Hepatocyte (in vitro differentiated cells): ENCODE data around the gene CECR2. TPM values are rescaled to one million over a fixed set of nuclear protein-coding genes. Genes with fewer than 3 reads are reported as not detected.

ENCODE experiments used
- DNase-seq: peaks from one replicate; pipeline ENCODE4 v3.0.0-alpha.2; 2016; ENCODE audit warnings: low spot score
- H2AFZ ChIP-seq: fragments of 200-600 bp; sonication (generic); 2 replicates; pipeline ENCODE4 v1.6.0; 2016; ENCODE audit warnings: antibody characterized with exemption, mild to moderate bottlenecking
- H3K27ac ChIP-seq: fragments of 200-600 bp; sonication (generic); 2 replicates; pipeline ENCODE4 v1.5.1; 2016; ENCODE audit warnings: mild to moderate bottlenecking
- H3K27me3 ChIP-seq: fragments of 200-600 bp; sonication (generic); 2 replicates; pipeline ENCODE4 v1.6.1; 2016
- H3K36me3 ChIP-seq: fragments of 200-600 bp; sonication (generic); replicated peaks from 2 replicates; pipeline ENCODE4 v1.5.1; 2016; ENCODE audit warnings: low read depth; ENCODE audit not compliant: insufficient read depth
- H3K4me1 ChIP-seq: fragments of 200-600 bp; sonication (generic); 2 replicates; pipeline ENCODE4 v1.5.1; 2016; ENCODE audit warnings: mild to moderate bottlenecking, moderate library complexity; ENCODE audit not compliant: insufficient read depth
- H3K4me2 ChIP-seq: fragments of 200-600 bp; sonication (generic); 2 replicates; pipeline ENCODE4 v1.6.0; 2016
- H3K4me3 ChIP-seq: fragments of 200-600 bp; sonication (generic); 2 replicates; pipeline ENCODE4 v1.5.1; 2016; ENCODE audit warnings: mild to moderate bottlenecking
- H3K79me2 ChIP-seq: fragments of 200-600 bp; sonication (generic); 2 replicates; pipeline ENCODE4 v1.6.0; 2017; ENCODE audit warnings: mild to moderate bottlenecking
- H3K9me2 ChIP-seq: fragments of 200-600 bp; sonication (generic); replicated peaks from 2 replicates; pipeline ENCODE4 v1.6.0; 2017; ENCODE audit warnings: mild to moderate bottlenecking; ENCODE audit not compliant: insufficient read depth
- H3K9me3 ChIP-seq: fragments of 200-600 bp; sonication (generic); 2 replicates; pipeline ENCODE4 v1.5.1; 2016; ENCODE audit warnings: low read depth, mild to moderate bottlenecking
- H4K20me1 ChIP-seq: fragments of 200-600 bp; sonication (generic); 2 replicates; pipeline ENCODE4 v1.6.0; 2016; ENCODE audit warnings: mild to moderate bottlenecking; ENCODE audit not compliant: insufficient read depth, poor library complexity, severe bottlenecking
- EZH2 ChIP-seq: fragments of 200-600 bp; sonication (generic); IDR thresholded peaks from 2 replicates; pipeline ENCODE4 v1.6.1; 2016; ENCODE audit warnings: antibody characterized with exemption, mild to moderate bottlenecking, borderline replicate concordance
- EZH2phosphoT487 ChIP-seq: fragments of 200-600 bp; sonication (generic); IDR thresholded peaks from one replicate; pipeline ENCODE4 v1.6.1; 2018; ENCODE audit warnings: antibody characterized with exemption, mild to moderate bottlenecking, low read depth, moderate library complexity; ENCODE audit not compliant: unreplicated experiment, severe bottlenecking
- WGBS: methylation state at CpG from one replicate; pipeline ENCODE4 v1.1.6; 2016; ENCODE audit warnings: low lambda C conversion rate; ENCODE audit errors: missing lambda C conversion rate; 5-methylcytosine and 5-hydroxymethylcytosine counted together
- polyA plus RNA-seq: library from polyadenylated mRNA; unstranded; fragments of >200 nt; fragmentation: Nextera tagmentation; extraction: Ambion mirVana; gene quantifications from 2 replicates; pipeline ENCODE4 v1.2.1, GENCODE V29; 2016
- total RNA-seq: library from RNA; depleted of rRNA; stranded (reverse); fragments of >200 nt; gene quantifications from 2 replicates; pipeline ENCODE4 v1.2.3, GENCODE V29; 2014
- TF ChIP-seq, protein P1 (sequence below): fragments of 200-600 bp; sonication (generic); IDR thresholded peaks from 2 replicates; pipeline ENCODE4 v1.5.1; 2016; ENCODE audit warnings: antibody characterized with exemption, mild to moderate bottlenecking; ENCODE audit not compliant: poor library complexity

Gene CECR2
- total and polyA plus RNA-seq, 2 experiments from 2014 or later = 2.2 to 3.6 TPM

- no peak overlapping the region for H2AFZ ChIP-seq
- H3K36me3 ChIP-seq = no peaks in the 10 kb centered on the region
- H3K9me3 ChIP-seq = no peaks in the 10 kb centered on the region
- peaks cover 10% of the 10 kb centered on the region for H3K79me2 ChIP-seq
- H3K9me2 ChIP-seq = no peaks in the 10 kb centered on the region
- H3K27ac ChIP-seq = peak overlapping the region; percentile 46
- 83% methylated on average over 2 of the region's 2 CpGs for WGBS
- no peak overlapping the region for H3K4me2 ChIP-seq
- TF ChIP-seq, protein P1, sequence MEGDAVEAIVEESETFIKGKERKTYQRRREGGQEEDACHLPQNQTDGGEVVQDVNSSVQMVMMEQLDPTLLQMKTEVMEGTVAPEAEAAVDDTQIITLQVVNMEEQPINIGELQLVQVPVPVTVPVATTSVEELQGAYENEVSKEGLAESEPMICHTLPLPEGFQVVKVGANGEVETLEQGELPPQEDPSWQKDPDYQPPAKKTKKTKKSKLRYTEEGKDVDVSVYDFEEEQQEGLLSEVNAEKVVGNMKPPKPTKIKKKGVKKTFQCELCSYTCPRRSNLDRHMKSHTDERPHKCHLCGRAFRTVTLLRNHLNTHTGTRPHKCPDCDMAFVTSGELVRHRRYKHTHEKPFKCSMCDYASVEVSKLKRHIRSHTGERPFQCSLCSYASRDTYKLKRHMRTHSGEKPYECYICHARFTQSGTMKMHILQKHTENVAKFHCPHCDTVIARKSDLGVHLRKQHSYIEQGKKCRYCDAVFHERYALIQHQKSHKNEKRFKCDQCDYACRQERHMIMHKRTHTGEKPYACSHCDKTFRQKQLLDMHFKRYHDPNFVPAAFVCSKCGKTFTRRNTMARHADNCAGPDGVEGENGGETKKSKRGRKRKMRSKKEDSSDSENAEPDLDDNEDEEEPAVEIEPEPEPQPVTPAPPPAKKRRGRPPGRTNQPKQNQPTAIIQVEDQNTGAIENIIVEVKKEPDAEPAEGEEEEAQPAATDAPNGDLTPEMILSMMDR = no peak
- TF ChIP-seq EZH2phosphoT487 (no peak), EZH2 (no peak)
- H3K27me3 ChIP-seq = no peaks in the 10 kb centered on the region
- no peak for DNase-seq
- no peak overlapping the region for H3K4me3 ChIP-seq
- peaks cover 3% of the 10 kb centered on the region for H3K4me1 ChIP-seq
- H4K20me1 ChIP-seq = peaks cover 7% of the 10 kb centered on the region
Observed at GRCh38 chr22:17597217-17597616, 228.0 kb downstream of the CECR2 start.

DNA sequence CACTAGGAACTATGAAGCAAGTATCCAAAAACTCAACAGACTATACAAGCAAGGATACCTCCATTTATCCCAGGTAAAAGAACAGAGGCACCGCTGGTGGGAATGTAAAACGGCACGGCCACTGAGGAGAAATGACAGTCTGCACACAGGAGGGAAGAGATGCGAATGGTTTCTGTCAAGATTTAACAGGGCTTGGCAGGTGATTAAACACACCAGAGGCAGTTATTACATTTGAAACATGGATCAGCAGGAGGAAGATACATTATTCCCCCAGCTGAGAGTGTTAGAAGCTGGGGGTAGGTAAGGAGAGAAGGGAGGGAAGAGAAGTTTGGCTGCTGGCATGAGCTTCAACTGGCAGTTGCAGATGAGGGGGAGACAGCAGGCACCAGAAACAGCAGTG is 229.1 kb downstream of the CECR2 start:
- Histone ChIP-seq H2AFZ (no peak overlapping the region), H3K27me3 (no peaks in the 10 kb centered on the region), H3K4me3 (no peak overlapping the region), H3K27ac (no peak overlapping the region), H3K79me2 (peaks cover 21% of the 10 kb centered on the region), H3K9me2 (no peaks in the 10 kb centered on the region), H3K9me3 (no peaks in the 10 kb centered on the region), H3K36me3 (no peaks in the 10 kb centered on the region), H3K4me1 (peaks cover 3% of the 10 kb centered on the region), H3K4me2 (no peak overlapping the region), H4K20me1 (peaks cover 12% of the 10 kb centered on the region)
- TF ChIP-seq EZH2phosphoT487 = no peak
- TF ChIP-seq EZH2 = no peak
- TF ChIP-seq, protein P1 = no peak
- 86% methylated on average over 4 of the region's 4 CpGs for whole genome bisulfite sequencing
- no peak for DNase-seq

- Histone ChIP-seq H4K20me1 (peaks cover 16% of the 10 kb centered on the region), H3K9me3 (no peaks in the 10 kb centered on the region), H3K9me2 (no peaks in the 10 kb centered on the region), H2AFZ (no peak overlapping the region), H3K27me3 (no peaks in the 10 kb centered on the region), H3K79me2 (peaks cover 36% of the 10 kb centered on the region), H3K4me1 (peaks cover 3% of the 10 kb centered on the region), H3K27ac (peak overlapping the region; percentile 37), H3K4me3 (no peak overlapping the region), H3K4me2 (no peak overlapping the region), H3K36me3 (no peaks in the 10 kb centered on the region)
- WGBS = 25% methylated on average over 3 of the region's 3 CpGs
- no peak for DNase-seq
- no peak for TF ChIP-seq EZH2
- TF ChIP-seq, protein P1 = no peak
- TF ChIP-seq EZH2phosphoT487 = no peak
Observed at GRCh38 chr22:17601031-17601430, 231.8 kb downstream of the CECR2 start.

GRCh38 chr22:17603668-17604067 is 234.4 kb downstream of the CECR2 start:
- H3K27me3 ChIP-seq = no peaks in the 10 kb centered on the region
- peaks cover 3% of the 10 kb centered on the region for H3K4me1 ChIP-seq
- WGBS = 91% methylated on average over 4 of the region's 4 CpGs
- H3K36me3 ChIP-seq = no peaks in the 10 kb centered on the region
- H3K79me2 ChIP-seq = peaks cover 45% of the 10 kb centered on the region
- H3K4me2 ChIP-seq = no peak overlapping the region
- DNase-seq = no peak
- H3K27ac ChIP-seq = no peak overlapping the region
- TF ChIP-seq, protein P1 = no peak
- TF ChIP-seq EZH2 = no peak
- no peak for TF ChIP-seq EZH2phosphoT487
- no peaks in the 10 kb centered on the region for H3K9me3 ChIP-seq
- no peak overlapping the region for H3K4me3 ChIP-seq
- H4K20me1 ChIP-seq = peaks cover 16% of the 10 kb centered on the region
- H2AFZ ChIP-seq = no peak overlapping the region
- no peaks in the 10 kb centered on the region for H3K9me2 ChIP-seq
